MCF 10A (cell line): Measurements from ENCODE around the gene NAA38. TPM values are rescaled to one million over a fixed set of nuclear protein-coding genes. Genes with fewer than 3 reads are reported as not detected.

Experiments used
- BruUV-seq: library from RNA; stranded (reverse); fragments of 400-500 nt; replicated peaks from 2 replicates; lab custom pipeline; 2021; lab: Mats Ljungman, UMichigan
- CTCF ChIA-PET: fragments of 300-600 bp; sonication (Branson Sonifier 250); formaldehyde crosslinking; extraction: SDS; loops from one replicate; lab custom pipeline; 2021; ENCODE audit warnings: antibody characterized with exemption, inconsistent platforms; lab: Yijun Ruan, JAX
- POLR2A ChIA-PET: fragments of 300-600, 350-650 bp; sonication (Branson Sonifier 250); formaldehyde crosslinking; extraction: SDS; loops from one replicate; lab custom pipeline; 2020; ENCODE audit warnings: antibody characterized with exemption, inconsistent platforms; lab: Yijun Ruan, JAX
- DNase-seq: peaks from one replicate; pipeline ENCODE4 v3.0.0-alpha.2; 2018; ENCODE audit not compliant: unreplicated experiment
- H3K27ac Mint-ChIP-seq: one replicate; pipeline ENCODE4 v1.8.0; 2022; ENCODE audit warnings: mild to moderate bottlenecking, low read depth, mixed read lengths; ENCODE audit not compliant: unreplicated experiment
- H3K27me3 Mint-ChIP-seq: one replicate; pipeline ENCODE4 v1.8.0; 2022; ENCODE audit warnings: mixed read lengths; ENCODE audit not compliant: insufficient read depth, unreplicated experiment
- H3K36me3 Mint-ChIP-seq: one replicate; pipeline ENCODE4 v1.8.0; 2022; ENCODE audit warnings: mild to moderate bottlenecking, moderate library complexity, mixed read lengths; ENCODE audit not compliant: insufficient read depth, unreplicated experiment
- H3K4me1 Mint-ChIP-seq: one replicate; pipeline ENCODE4 v1.8.0; 2022; ENCODE audit warnings: mixed read lengths; ENCODE audit not compliant: insufficient read depth, unreplicated experiment
- H3K4me3 Mint-ChIP-seq: one replicate; pipeline ENCODE4 v1.8.0; 2022; ENCODE audit warnings: mild to moderate bottlenecking, moderate library complexity, mixed read lengths; ENCODE audit not compliant: unreplicated experiment
- H3K9me3 Mint-ChIP-seq: one replicate; pipeline ENCODE4 v1.8.0; 2022; ENCODE audit warnings: mixed read lengths; ENCODE audit not compliant: unreplicated experiment
- intact Hi-C: fragments of 100-400 bp; cut with micrococcal nuclease; formaldehyde crosslinking; loops from 2 replicates; pipeline ENCODE4 v1.14.1; 2022
- total RNA-seq: library from RNA; stranded (reverse); gene quantifications from 2 replicates; pipeline ENCODE4 v1.2.3, GENCODE V29; 2022
- TF ChIP-seq, protein P1 (sequence below): fragments of 200-600 bp; IDR thresholded peaks from one replicate; pipeline ENCODE4 v1.8.0; 2022; ENCODE audit warnings: antibody characterized with exemption, mild to moderate bottlenecking; ENCODE audit not compliant: unreplicated experiment

The NAA38 gene
- total RNA-seq, 1 experiment from 2014 or later: 83.4 TPM

DNA sequence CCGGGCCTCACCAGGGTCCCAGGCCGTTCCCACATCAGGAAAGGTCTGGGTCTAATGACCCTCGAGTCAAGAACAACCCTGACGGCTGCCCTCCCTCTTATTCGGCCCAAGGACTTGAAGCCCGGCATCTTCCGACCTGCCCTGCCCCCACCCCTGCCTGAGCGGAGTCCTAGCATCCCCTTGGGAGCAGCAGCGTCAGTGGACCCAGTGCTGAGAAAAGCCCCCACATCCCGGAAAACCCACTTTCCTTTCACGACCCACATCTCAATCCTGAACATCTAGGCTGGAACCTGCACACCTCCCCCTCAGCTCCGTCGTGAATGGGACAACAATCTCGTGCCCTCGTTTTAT is 1.7 kb downstream of the NAA38 start:
- no TSS peak for BruUV-seq
- no peak for DNase-seq
- intact Hi-C loops: loop anchor here (1.0 kb wide), 1 partner anchor 112 kb away; no protein-coding TSS in a partner anchor
- H3K4me1 Mint-ChIP-seq: peaks cover 7% of the 10 kb centered on the region
- no peak overlapping the region for H3K27ac Mint-ChIP-seq
- ChIA-PET CTCF (interaction anchor here (0.6 to 0.9 kb wide), 2 partner anchors 22 to 115 kb away, joined by 3 read pairs; no protein-coding TSS in a partner anchor), POLR2A (interaction anchor here (1.9 to 3.1 kb wide), 4 partner anchors 13 to 133 kb away, joined by 9 to 70 read pairs (median 38); partner anchors contain the start of gene KDM6B)
- TF ChIP-seq, protein P1, sequence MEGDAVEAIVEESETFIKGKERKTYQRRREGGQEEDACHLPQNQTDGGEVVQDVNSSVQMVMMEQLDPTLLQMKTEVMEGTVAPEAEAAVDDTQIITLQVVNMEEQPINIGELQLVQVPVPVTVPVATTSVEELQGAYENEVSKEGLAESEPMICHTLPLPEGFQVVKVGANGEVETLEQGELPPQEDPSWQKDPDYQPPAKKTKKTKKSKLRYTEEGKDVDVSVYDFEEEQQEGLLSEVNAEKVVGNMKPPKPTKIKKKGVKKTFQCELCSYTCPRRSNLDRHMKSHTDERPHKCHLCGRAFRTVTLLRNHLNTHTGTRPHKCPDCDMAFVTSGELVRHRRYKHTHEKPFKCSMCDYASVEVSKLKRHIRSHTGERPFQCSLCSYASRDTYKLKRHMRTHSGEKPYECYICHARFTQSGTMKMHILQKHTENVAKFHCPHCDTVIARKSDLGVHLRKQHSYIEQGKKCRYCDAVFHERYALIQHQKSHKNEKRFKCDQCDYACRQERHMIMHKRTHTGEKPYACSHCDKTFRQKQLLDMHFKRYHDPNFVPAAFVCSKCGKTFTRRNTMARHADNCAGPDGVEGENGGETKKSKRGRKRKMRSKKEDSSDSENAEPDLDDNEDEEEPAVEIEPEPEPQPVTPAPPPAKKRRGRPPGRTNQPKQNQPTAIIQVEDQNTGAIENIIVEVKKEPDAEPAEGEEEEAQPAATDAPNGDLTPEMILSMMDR: no peak
- H3K4me3 Mint-ChIP-seq: no peak overlapping the region
- H3K9me3 Mint-ChIP-seq: no peaks in the 10 kb centered on the region
- peaks cover 27% of the 10 kb centered on the region for H3K36me3 Mint-ChIP-seq
- H3K27me3 Mint-ChIP-seq: no peaks in the 10 kb centered on the region

DNA sequence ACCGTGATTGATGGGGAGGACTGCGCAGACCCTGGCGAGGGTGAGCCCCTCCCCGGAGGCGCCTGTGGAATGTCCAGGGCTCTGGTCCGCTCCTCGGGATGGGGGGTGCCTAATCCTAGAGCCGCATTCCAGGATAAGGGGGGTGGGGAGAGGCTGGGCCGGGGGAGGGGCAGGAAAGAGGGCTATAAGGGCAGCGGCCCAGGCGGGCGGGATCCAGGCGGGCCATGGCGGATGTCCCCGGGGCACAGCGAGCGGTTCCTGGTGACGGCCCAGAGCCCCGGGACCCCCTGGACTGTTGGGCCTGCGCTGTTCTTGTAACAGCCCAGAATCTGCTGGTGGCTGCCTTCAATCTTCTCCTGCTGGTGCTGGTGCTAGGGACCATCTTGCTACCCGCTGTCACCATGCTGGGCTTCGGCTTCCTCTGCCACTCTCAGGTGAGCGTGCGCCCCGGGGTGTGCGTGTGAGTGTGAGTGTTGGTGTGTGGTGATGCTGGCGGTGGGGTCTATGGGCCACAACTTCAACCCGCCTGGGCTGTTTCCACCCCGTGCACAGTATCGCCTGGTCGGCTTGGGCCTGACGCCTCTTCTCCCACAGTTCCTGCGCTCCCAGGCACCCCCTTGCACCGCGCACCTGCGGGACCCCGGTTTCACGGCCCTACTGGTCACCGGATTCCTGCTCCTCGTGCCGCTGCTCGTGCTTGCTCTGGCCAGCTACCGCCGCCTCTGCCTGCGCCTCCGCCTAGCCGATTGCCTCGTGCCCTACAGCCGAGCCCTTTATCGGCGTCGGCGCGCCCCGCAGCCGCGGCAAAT is 2.3 kb downstream of the NAA38 start, which contains the start of gene TMEM88:
Gene TMEM88 (plus strand): TSS at position 216 of the 809 bp plus-strand sequence. CDS start 9 bp downstream, at position 225.
- H3K4me3 Mint-ChIP-seq: no peak within 1 kb of the TSS
- TF ChIP-seq, protein P1: no peak
- intact Hi-C loops: no loop called here
- no peak within 1 kb of the TSS for H3K27ac Mint-ChIP-seq
- H3K9me3 Mint-ChIP-seq: no peaks in the 10 kb centered on the region
- peaks cover 7% of the 10 kb centered on the region for H3K4me1 Mint-ChIP-seq
- no TSS peak for BruUV-seq
- no peaks in the 10 kb centered on the region for H3K27me3 Mint-ChIP-seq
- ChIA-PET CTCF (interaction anchor here (0.6 to 0.9 kb wide), 2 partner anchors 21 to 114 kb away, joined by 3 read pairs; no protein-coding TSS in a partner anchor), POLR2A (interaction anchor here (2.1 to 3.1 kb wide), 3 partner anchors 12 to 112 kb away, joined by 9 to 70 read pairs (median 65); partner anchors contain the start of gene KDM6B)
- no peak for DNase-seq
- peaks cover 24% of the 10 kb centered on the region for H3K36me3 Mint-ChIP-seq

DNA sequence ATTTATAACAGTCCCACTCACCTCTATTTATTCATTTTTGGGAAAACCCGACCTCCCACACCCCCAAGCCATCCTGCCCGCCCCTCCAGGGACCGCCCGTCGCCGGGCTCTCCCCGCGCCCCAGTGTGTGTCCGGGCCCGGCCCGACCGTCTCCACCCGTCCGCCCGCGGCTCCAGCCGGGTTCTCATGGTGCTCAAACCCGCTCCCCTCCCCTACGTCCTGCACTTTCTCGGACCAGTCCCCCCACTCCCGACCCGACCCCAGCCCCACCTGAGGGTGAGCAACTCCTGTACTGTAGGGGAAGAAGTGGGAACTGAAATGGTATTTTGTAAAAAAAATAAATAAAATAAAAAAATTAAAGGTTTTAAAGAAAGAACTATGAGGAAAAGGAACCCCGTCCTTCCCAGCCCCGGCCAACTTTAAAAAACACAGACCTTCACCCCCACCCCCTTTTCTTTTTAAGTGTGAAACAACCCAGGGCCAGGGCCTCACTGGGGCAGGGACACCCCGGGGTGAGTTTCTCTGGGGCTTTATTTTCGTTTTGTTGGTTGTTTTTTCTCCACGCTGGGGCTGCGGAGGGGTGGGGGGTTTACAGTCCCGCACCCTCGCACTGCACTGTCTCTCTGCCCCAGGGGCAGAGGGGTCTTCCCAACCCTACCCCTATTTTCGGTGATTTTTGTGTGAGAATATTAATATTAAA is 3.1 kb downstream of the NAA38 start:
- no peak overlapping the region for H3K4me3 Mint-ChIP-seq

More for the DNA sequence above, 3.1 kb downstream of the NAA38 start:
- Mint-ChIP-seq H3K9me3 (no peaks in the 10 kb centered on the region), H3K4me1 (peaks cover 7% of the 10 kb centered on the region), H3K36me3 (peaks cover 29% of the 10 kb centered on the region), H3K27me3 (no peaks in the 10 kb centered on the region), H3K27ac (no peak overlapping the region)
- ChIA-PET POLR2A (interaction anchor here (1.2 kb wide), 1 partner anchor 111 kb away, joined by 4 read pairs; no protein-coding TSS in a partner anchor), CTCF (interaction anchor here (0.9 kb wide), 1 partner anchor 19 kb away, joined by 4 read pairs; no protein-coding TSS in a partner anchor)
- no peak for DNase-seq
- TF ChIP-seq, protein P1: no peak
- BruUV-seq: no TSS peak
- intact Hi-C loops: no loop called here
